CD4-positive, alpha-beta memory T cell (primary cell): ENCODE measurements around the gene MSH3. TPM values are rescaled to one million over a fixed set of nuclear protein-coding genes. Genes with fewer than 3 reads are reported as not detected.

Experiments
- CTCF ChIA-PET: fragments of 350-600 bp; sonication (Branson Sonifier 250); formaldehyde crosslinking; loops from one replicate; lab custom pipeline; 2021; ENCODE audit warnings: inconsistent platforms; ENCODE audit not compliant: partially characterized antibody; lab: Charles Lee
- POLR2A ChIA-PET: fragments of 350-600 bp; sonication (Branson Sonifier 250); formaldehyde crosslinking; loops from one replicate; lab custom pipeline; 2021; ENCODE audit not compliant: partially characterized antibody; lab: Charles Lee
- DNase-seq, 5 donors: peaks; one replicate each; pipeline versions ENCODE4 v3.0.0 to v3.0.0-alpha.2; 2020 to 2022; ENCODE audit warnings: mixed read lengths in 1 of 5
- H3K27ac ChIP-seq: one replicate; pipeline ENCODE4 v1.7.0; 2013; ENCODE audit warnings: low read depth, low read length
- H3K27me3 ChIP-seq: 2 replicates; pipeline ENCODE4 v1.7.0; 2013; ENCODE audit warnings: mild to moderate bottlenecking, low read length, moderate library complexity; ENCODE audit not compliant: insufficient read depth
- H3K36me3 ChIP-seq: 2 replicates; pipeline ENCODE4 v1.7.0; 2013; ENCODE audit warnings: mild to moderate bottlenecking, low read length, moderate library complexity; ENCODE audit not compliant: insufficient read depth
- H3K4me1 ChIP-seq: 2 replicates; pipeline ENCODE4 v1.7.0; 2013; ENCODE audit warnings: mild to moderate bottlenecking, low read length, moderate library complexity; ENCODE audit not compliant: insufficient read depth
- H3K4me3 ChIP-seq, 2 donors: one replicate each; pipeline ENCODE4 v1.7.0; 2013; ENCODE audit warnings: low read length in 2 of 2, mild to moderate bottlenecking in 1 of 2
- H3K9me3 ChIP-seq, 2 donors: one replicate each; pipeline ENCODE4 v1.7.0; 2013; ENCODE audit warnings: low read length in 2 of 2, control low read depth in 1 of 2; ENCODE audit not compliant: control insufficient read depth in 1 of 2
- H3K27ac Mint-ChIP-seq, 7 donors: one replicate each; pipeline ENCODE4 v1.8.0; 2020 to 2021; ENCODE audit warnings: mixed read lengths in 7 of 7, mild to moderate bottlenecking in 6 of 7, inconsistent platforms in 3 of 7, moderate library complexity in 3 of 7
- H3K27me3 Mint-ChIP-seq, 2 donors: one replicate each; pipeline ENCODE4 v1.8.0; 2020 to 2021; ENCODE audit warnings: mixed read lengths in 2 of 2
- H3K36me3 Mint-ChIP-seq, 2 donors: one replicate each; pipeline ENCODE4 v1.8.0; 2020 to 2021; ENCODE audit warnings: mixed read lengths in 2 of 2, inconsistent platforms in 1 of 2, mild to moderate bottlenecking in 1 of 2
- H3K4me1 Mint-ChIP-seq, 4 donors: one replicate each; pipeline ENCODE4 v1.8.0; 2020 to 2021; ENCODE audit warnings: mixed read lengths in 4 of 4, mild to moderate bottlenecking in 1 of 4
- H3K4me3 Mint-ChIP-seq, 8 donors: one replicate each; pipeline ENCODE4 v1.8.0; 2020 to 2021; ENCODE audit warnings: mixed read lengths in 8 of 8, mild to moderate bottlenecking in 7 of 8, moderate library complexity in 6 of 8, inconsistent platforms in 3 of 8
- H3K9me3 Mint-ChIP-seq, 8 donors: one replicate each; pipeline ENCODE4 v1.8.0; 2020 to 2021; ENCODE audit warnings: mixed read lengths in 8 of 8, mild to moderate bottlenecking in 5 of 8, inconsistent platforms in 3 of 8, moderate library complexity in 1 of 8
- intact Hi-C: fragments of 100-400 bp; cut with micrococcal nuclease; formaldehyde crosslinking; loops from one replicate; pipeline ENCODE4 v1.15.1; 2023
- polyA plus RNA-seq, 2 donors: library from polyadenylated mRNA; unstranded; fragments of 300-500 nt; fragmentation: Illumina TruSeq; gene quantifications; one replicate each; pipeline ENCODE4 v1.2.3, GENCODE V29; 2021
- total RNA-seq, 2 experiments: library from RNA; stranded (reverse); gene quantifications; one replicate each; pipeline ENCODE4 v1.2.3, GENCODE V29; 2021

MSH3 gene
- total and polyA plus RNA-seq, 4 experiments from 2014 or later, result 14.3 to 17.1 (median 15.3) TPM

- Histone ChIP-seq H3K27me3 (no peaks in the 10 kb centered on the region), H3K9me3 (no peaks in the 10 kb centered on the region), H3K36me3 (no peaks in the 10 kb centered on the region), H3K4me1 (peaks cover 35% of the 10 kb centered on the region), H3K27ac (no peak overlapping the region), H3K4me3 (no peak overlapping the region)
- H3K27ac Mint-ChIP-seq, result no peak overlapping the region
- ChIA-PET POLR2A (interaction anchor here (0.7 kb wide), 1 partner anchor 1102 kb away, joined by 3 read pairs; no protein-coding TSS in a partner anchor), CTCF (no interaction called here)
- H3K4me3 Mint-ChIP-seq, result no peak overlapping the region
- intact Hi-C loops, result no loop called here
- H3K27me3 Mint-ChIP-seq, result no peaks in the 10 kb centered on the region
- H3K36me3 Mint-ChIP-seq, result peaks cover 8 to 32% of the 10 kb centered on the region in 2 donors
- H3K9me3 Mint-ChIP-seq, result peaks cover 0 to 1% (median 0%) of the 10 kb centered on the region in 8 donors
- peaks cover 22 to 39% (median 33%) of the 10 kb centered on the region in 4 donors for H3K4me1 Mint-ChIP-seq
- DNase-seq, result no peak
Observed at GRCh38 chr5:80762573-80762972, 108.1 kb downstream of the MSH3 start.

- intact Hi-C loops, result no loop called here
- DNase-seq, result no peak
- Mint-ChIP-seq H3K27me3 (no peaks in the 10 kb centered on the region), H3K4me3 (no peak overlapping the region), H3K9me3 (peaks cover 0 to 1% (median 0%) of the 10 kb centered on the region in 8 donors), H3K27ac (no peak overlapping the region), H3K4me1 (peaks cover 17 to 32% (median 27%) of the 10 kb centered on the region in 4 donors), H3K36me3 (peaks cover 10 to 28% of the 10 kb centered on the region in 2 donors)
- Histone ChIP-seq H3K4me1 (peaks cover 28% of the 10 kb centered on the region), H3K27me3 (no peaks in the 10 kb centered on the region), H3K27ac (no peak overlapping the region), H3K36me3 (no peaks in the 10 kb centered on the region), H3K4me3 (no peak overlapping the region), H3K9me3 (no peaks in the 10 kb centered on the region)
- POLR2A ChIA-PET, result no interaction called here
- CTCF ChIA-PET, result no interaction called here
Observed at GRCh38 chr5:80763211-80763610, 108.8 kb downstream of the MSH3 start.

- H3K36me3 ChIP-seq, result no peaks in the 10 kb centered on the region
- Mint-ChIP-seq H3K27me3 (no peaks in the 10 kb centered on the region), H3K27ac (peak overlapping the region in 1 of 7 donors; percentile 3), H3K4me1 (peaks cover 15 to 25% (median 23%) of the 10 kb centered on the region in 4 donors), H3K36me3 (peaks cover 15 to 29% of the 10 kb centered on the region in 2 donors), H3K9me3 (peaks cover 0 to 1% (median 0%) of the 10 kb centered on the region in 8 donors), H3K4me3 (no peak overlapping the region)
- H3K27ac ChIP-seq, result no peak overlapping the region
- ChIA-PET CTCF (interaction anchor here (1.0 kb wide), 1 partner anchor 8 kb away, joined by 3 read pairs; no protein-coding TSS in a partner anchor), POLR2A (no interaction called here)
- no peak overlapping the region for H3K4me3 ChIP-seq
- no peak for DNase-seq
- H3K9me3 ChIP-seq, result no peaks in the 10 kb centered on the region
- H3K27me3 ChIP-seq, result no peaks in the 10 kb centered on the region
- peaks cover 22% of the 10 kb centered on the region for H3K4me1 ChIP-seq
- intact Hi-C loops, result no loop called here
Observed at GRCh38 chr5:80763873-80764647, 109.6 kb downstream of the MSH3 start.

GRCh38 chr5:80764786-80765185 is 110.3 kb downstream of the MSH3 start:
- no peaks in the 10 kb centered on the region for H3K27me3 ChIP-seq
- Mint-ChIP-seq H3K36me3 (peaks cover 20 to 35% of the 10 kb centered on the region in 2 donors), H3K27me3 (no peaks in the 10 kb centered on the region), H3K27ac (no peak overlapping the region), H3K4me3 (no peak overlapping the region), H3K4me1 (peaks cover 8 to 18% (median 16%) of the 10 kb centered on the region in 4 donors), H3K9me3 (peaks cover 0 to 1% (median 0%) of the 10 kb centered on the region in 8 donors)
- H3K9me3 ChIP-seq, result no peaks in the 10 kb centered on the region
- ChIA-PET CTCF (interaction anchor here (1.0 kb wide), 1 partner anchor 9 kb away, joined by 3 read pairs; no protein-coding TSS in a partner anchor), POLR2A (interaction anchor here (0.5 kb wide), 1 partner anchor 10 kb away, joined by 3 read pairs; no protein-coding TSS in a partner anchor)
- intact Hi-C loops, result no loop called here
- peaks cover 15% of the 10 kb centered on the region for H3K4me1 ChIP-seq
- H3K27ac ChIP-seq, result no peak overlapping the region
- DNase-seq, result no peak
- H3K4me3 ChIP-seq, result no peak overlapping the region
- no peaks in the 10 kb centered on the region for H3K36me3 ChIP-seq

- Mint-ChIP-seq H3K36me3 (peaks cover 40 to 49% of the 10 kb centered on the region in 2 donors), H3K27me3 (no peaks in the 10 kb centered on the region), H3K27ac (peak overlapping the region in 6 of 7 donors; percentile 3 to 70 (median 40)), H3K4me3 (peak overlapping the region in 1 of 8 donors; percentile 12), H3K4me1 (peaks cover 1 to 11% (median 11%) of the 10 kb centered on the region in 4 donors), H3K9me3 (no peaks in the 10 kb centered on the region)
- ChIA-PET POLR2A (no interaction called here), CTCF (interaction anchor here (1.9 kb wide), 1 partner anchor 331 kb away, joined by 4 read pairs; no protein-coding TSS in a partner anchor)
- no peaks in the 10 kb centered on the region for H3K27me3 ChIP-seq
- intact Hi-C loops, result no loop called here
- no peaks in the 10 kb centered on the region for H3K4me1 ChIP-seq
- DNase-seq, result peak in 4 of 5 donors; percentile 7 to 36 (median 20)
- H3K36me3 ChIP-seq, result no peaks in the 10 kb centered on the region
- H3K9me3 ChIP-seq, result no peaks in the 10 kb centered on the region
- H3K4me3 ChIP-seq, result no peak overlapping the region
- no peak overlapping the region for H3K27ac ChIP-seq
Observed at GRCh38 chr5:80777347-80778287, 123.2 kb downstream of the MSH3 start.

GRCh38 chr5:80780024-80780423 is 125.6 kb downstream of the MSH3 start:
- no peaks in the 10 kb centered on the region for H3K27me3 ChIP-seq
- Mint-ChIP-seq H3K27me3 (no peaks in the 10 kb centered on the region), H3K9me3 (no peaks in the 10 kb centered on the region), H3K4me1 (peaks cover 0 to 11% (median 10%) of the 10 kb centered on the region in 4 donors), H3K4me3 (no peak overlapping the region), H3K27ac (no peak overlapping the region), H3K36me3 (peaks cover 44 to 47% of the 10 kb centered on the region in 2 donors)
- CTCF ChIA-PET, result no interaction called here
- POLR2A ChIA-PET, result no interaction called here
- H3K27ac ChIP-seq, result no peak overlapping the region
- H3K4me3 ChIP-seq, result no peak overlapping the region
- intact Hi-C loops, result no loop called here
- H3K36me3 ChIP-seq, result no peaks in the 10 kb centered on the region
- DNase-seq, result no peak
- H3K4me1 ChIP-seq, result no peaks in the 10 kb centered on the region
- H3K9me3 ChIP-seq, result no peaks in the 10 kb centered on the region
